ENCODE measurements around the gene LRRC2.

Gene LRRC2

DNA sequence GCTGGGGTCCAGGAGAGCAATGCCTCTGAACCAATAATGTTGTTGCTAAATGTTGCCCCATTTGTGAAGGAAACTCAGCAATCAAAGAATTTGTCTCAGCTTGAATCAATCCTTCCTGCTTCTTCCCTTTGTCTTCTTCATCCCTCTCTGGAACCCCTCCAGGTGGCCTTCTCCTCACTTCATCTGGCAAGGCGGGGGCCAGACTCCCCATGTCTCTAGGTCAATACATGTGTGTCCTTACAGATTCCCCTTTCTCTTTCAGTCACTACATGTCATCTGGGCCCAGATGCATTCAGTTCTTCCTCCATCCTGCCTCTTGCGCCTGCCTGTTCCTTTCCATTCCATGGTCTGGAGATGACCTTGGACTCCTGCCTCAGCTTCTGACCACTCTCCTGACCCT is 93.4 kb downstream of the LRRC2 start:
- DNase-seq, result no peak

GRCh38 chr3:46471371-46471914 is 94.7 kb downstream of the LRRC2 start:
- DNase-seq, result no peak

DNA sequence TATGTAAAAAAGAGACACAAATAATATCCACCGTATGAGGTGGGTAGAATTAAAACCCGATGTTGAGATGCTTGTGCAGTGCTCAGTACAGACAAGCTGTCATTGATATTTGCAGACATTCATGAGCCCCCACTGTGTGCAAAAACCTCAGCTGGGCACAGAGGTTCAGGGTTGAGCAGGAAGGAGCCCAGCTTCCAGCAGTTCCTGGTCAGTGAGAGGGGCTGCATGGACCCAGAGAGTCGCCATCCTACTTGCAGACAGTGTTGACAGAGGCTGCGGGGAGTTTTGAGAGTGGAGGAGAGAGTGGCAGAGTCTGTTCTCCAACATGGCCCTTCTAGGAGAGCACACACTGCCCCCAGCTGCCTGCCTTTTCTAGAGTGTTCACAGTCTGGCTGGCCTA is 95.3 kb downstream of the LRRC2 start:
- no peak for DNase-seq

DNA sequence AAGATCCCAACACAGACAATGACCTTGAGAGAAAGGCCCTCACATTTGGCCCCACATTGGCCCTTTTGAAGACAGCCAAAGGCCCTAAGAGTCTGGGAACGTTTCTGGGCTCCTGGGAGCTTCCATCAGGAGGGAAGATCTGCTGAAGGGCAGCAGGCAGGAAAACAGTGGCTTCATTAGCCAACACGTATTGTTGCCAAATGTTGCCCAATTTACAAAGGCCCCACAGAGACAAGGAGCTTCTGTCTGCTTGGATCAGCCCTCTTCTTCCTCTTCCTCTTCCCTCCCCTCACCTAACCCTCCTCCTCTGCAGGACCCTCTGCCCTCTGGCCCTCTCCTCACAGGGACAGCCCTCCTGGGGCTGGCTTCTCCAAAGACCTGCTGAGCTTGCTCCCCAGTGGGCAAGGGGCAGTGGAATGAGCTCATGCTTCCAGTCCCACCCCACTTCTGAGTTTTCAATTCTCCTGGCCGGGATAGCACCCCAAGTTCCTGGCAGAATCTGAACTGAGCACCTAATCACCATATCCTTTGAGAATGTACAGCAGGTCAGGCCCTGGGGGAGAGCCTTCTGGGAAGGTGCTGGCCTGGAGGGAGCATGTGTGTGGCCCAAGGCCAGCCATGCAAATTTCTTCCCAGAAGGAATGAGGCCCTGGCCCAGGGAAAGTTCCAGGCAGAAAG is 96.3 kb downstream of the LRRC2 start:
- no peak for DNase-seq

- no peak for DNase-seq
Measured at GRCh38 chr3:46468753-46469600, 97.1 kb downstream of the LRRC2 start.

- no peak for DNase-seq
Measured at GRCh38 chr3:46467562-46467961, 98.5 kb downstream of the LRRC2 start.

DNA sequence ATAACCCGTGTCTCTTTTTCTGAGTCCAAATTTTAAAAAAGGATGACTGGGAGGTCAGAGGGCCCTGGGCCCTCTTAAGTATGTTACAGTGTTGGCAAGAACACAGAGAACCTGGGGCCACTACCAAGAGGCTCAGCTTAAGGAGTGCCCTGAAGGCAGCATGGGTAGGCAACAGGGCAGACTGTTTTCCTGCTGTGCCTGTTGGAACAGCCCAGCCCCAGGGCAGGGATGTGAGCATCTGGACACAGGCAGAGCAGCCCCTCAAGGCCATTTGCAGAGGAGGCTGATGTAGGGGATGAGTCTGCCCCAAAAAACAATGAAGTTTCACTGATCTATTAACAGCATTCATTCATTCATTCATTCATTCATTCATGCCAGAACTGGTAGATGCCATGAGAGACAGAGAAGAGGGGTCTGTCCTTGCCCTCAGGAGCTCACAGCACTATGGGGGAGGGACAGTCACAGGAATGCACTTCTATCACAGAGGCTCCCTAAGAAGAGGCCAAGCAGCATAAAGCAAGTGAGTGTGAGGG is 99.2 kb downstream of the LRRC2 start:
- DNase-seq, result no peak

GRCh38 chr3:46466273-46466672 is 99.8 kb downstream of the LRRC2 start:
- DNase-seq, result no peak
